Measurements from ENCODE around the gene IQCM. TPM values are rescaled to one million over a fixed set of nuclear protein-coding genes. Genes with fewer than 3 reads are reported as not detected.

Gene IQCM
- polyA plus RNA-seq, 3 donors, result not detected

- peak in 1 of 11 donors; percentile 3 for DNase-seq (ENCODE audit: extremely low read depth in 1 of 11, low read depth in 9 of 11, low spot score in 4 of 11)
These were observed 96.3 kb downstream of the IQCM start for GRCh38 chr4:149719357-149719756.

- DNase-seq (ENCODE audit: extremely low read depth in 1 of 11, low read depth in 9 of 11, low spot score in 4 of 11), result no peak
These were observed 97.1 kb downstream of the IQCM start for GRCh38 chr4:149718500-149718899.

GRCh38 chr4:149716728-149717127 is 98.9 kb downstream of the IQCM start:
- DNase-seq (ENCODE audit: extremely low read depth in 1 of 11, low read depth in 9 of 11, low spot score in 4 of 11), result no peak

- no peak for DNase-seq (ENCODE audit: extremely low read depth in 1 of 11, low read depth in 9 of 11, low spot score in 4 of 11)
These were observed 99.6 kb downstream of the IQCM start for GRCh38 chr4:149715822-149716585.

GRCh38 chr4:149713031-149713430 is 102.6 kb downstream of the IQCM start:
- DNase-seq (ENCODE audit: extremely low read depth in 1 of 11, low read depth in 9 of 11, low spot score in 4 of 11), result no peak

- DNase-seq (ENCODE audit: extremely low read depth in 1 of 11, low read depth in 9 of 11, low spot score in 4 of 11), result no peak
These were observed 103.9 kb downstream of the IQCM start for GRCh38 chr4:149711593-149712365.

GRCh38 chr4:149709640-149710039 is 106.0 kb downstream of the IQCM start:
- no peak for DNase-seq (ENCODE audit: extremely low read depth in 1 of 11, low read depth in 9 of 11, low spot score in 4 of 11)

- DNase-seq (ENCODE audit: extremely low read depth in 1 of 11, low read depth in 9 of 11, low spot score in 4 of 11), result peak in 1 of 11 donors; percentile 4
These were observed 107.0 kb downstream of the IQCM start for GRCh38 chr4:149708513-149709130.

GRCh38 chr4:149707862-149708261 is 107.8 kb downstream of the IQCM start:
- DNase-seq (ENCODE audit: extremely low read depth in 1 of 11, low read depth in 9 of 11, low spot score in 4 of 11), result no peak

- no peak for DNase-seq (ENCODE audit: extremely low read depth in 1 of 11, low read depth in 9 of 11, low spot score in 4 of 11)
These were observed 108.7 kb downstream of the IQCM start for GRCh38 chr4:149706942-149707341.

GRCh38 chr4:149702414-149703293 is 113.0 kb downstream of the IQCM start:
- DNase-seq (ENCODE audit: extremely low read depth in 1 of 11, low read depth in 9 of 11, low spot score in 4 of 11), result no peak

GRCh38 chr4:149701435-149702156 is 114.0 kb downstream of the IQCM start:
- no peak for DNase-seq (ENCODE audit: extremely low read depth in 1 of 11, low read depth in 9 of 11, low spot score in 4 of 11)

GRCh38 chr4:149700272-149700671 is 115.4 kb downstream of the IQCM start:
- no peak for DNase-seq (ENCODE audit: extremely low read depth in 1 of 11, low read depth in 9 of 11, low spot score in 4 of 11)

GRCh38 chr4:149699642-149700041 is 116.0 kb downstream of the IQCM start:
- no peak for DNase-seq (ENCODE audit: extremely low read depth in 1 of 11, low read depth in 9 of 11, low spot score in 4 of 11)

GRCh38 chr4:149690726-149691125 is 124.9 kb downstream of the IQCM start:
- DNase-seq (ENCODE audit: extremely low read depth in 1 of 11, low read depth in 9 of 11, low spot score in 4 of 11), result no peak

GRCh38 chr4:149684516-149684915 is 131.1 kb downstream of the IQCM start:
- no peak for DNase-seq (ENCODE audit: extremely low read depth in 1 of 11, low read depth in 9 of 11, low spot score in 4 of 11)

- DNase-seq (ENCODE audit: extremely low read depth in 1 of 11, low read depth in 9 of 11, low spot score in 4 of 11), result no peak
These were observed 139.6 kb downstream of the IQCM start for GRCh38 chr4:149676076-149676475.

- no peak for DNase-seq (ENCODE audit: extremely low read depth in 1 of 11, low read depth in 9 of 11, low spot score in 4 of 11)
These were observed 169.9 kb downstream of the IQCM start for GRCh38 chr4:149645790-149646189.
